GM19452 (cell line): ENCODE data around the gene KCTD20.
"Not testable (repeated sequence)": the region's sequence is repeated elsewhere in the genome, so short reads cannot be mapped to it uniquely, and the experiment has no call there.

Source experiments
- ATAC-seq: cut with Tn5 transposase; IDR thresholded peaks from one replicate; pipeline ENCODE4 v1.9.1; 2021; ENCODE audit not compliant: unreplicated experiment

The KCTD20 gene

DNA sequence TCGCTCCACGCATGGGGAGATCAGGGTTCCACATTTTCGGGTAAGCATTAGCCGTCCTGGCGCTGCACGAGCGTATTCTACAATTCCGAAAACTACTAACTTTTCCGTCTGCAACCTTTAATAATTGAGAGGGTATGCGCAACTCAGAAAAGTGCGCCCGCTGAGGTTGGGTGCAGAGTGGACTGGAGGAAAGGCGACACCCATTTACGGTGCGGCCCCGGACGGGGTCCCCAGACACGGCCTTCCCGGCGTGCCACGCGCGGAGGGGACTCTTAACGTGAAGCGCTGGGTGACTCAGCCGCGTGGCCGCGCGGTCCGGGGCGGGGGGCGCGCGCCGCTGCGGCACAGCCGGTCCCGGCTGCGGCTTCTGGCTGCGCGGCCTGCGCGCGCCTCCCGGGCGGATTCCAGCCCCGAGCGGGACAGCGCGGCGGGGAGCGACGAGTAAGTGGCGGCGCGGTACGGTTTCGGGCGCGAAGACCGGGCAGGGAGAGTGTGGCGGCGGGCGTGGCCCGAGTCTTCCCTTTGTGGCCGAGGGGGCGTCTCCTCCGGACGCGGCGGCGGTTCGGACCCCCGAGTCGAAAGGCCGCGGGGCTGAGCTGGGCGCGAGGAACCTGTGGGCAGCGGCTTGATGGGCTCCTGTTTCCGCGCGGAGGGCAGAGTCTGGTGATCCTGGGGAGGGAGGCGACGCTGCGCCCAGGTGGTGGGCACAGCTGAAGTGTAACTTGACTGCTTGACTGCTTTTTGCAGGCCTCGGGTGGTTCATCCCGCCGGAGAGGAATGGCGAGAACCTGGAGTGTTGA is at the start of gene KCTD20, which contains the start of gene PXT1:
TSS of gene KCTD20 (plus strand) at position 330 of the 800 bp plus-strand sequence. CDS start 27,098 bp downstream, outside the sequence.
TSS of gene PXT1 (minus strand) at position 184 of the 800 bp plus-strand sequence. CDS start 16,772 bp downstream, outside the sequence.
- ATAC-seq = peak; percentile 88

GRCh38 chr6:36399970-36400369 is 42.8 kb upstream of the KCTD20 start:
- ATAC-seq = no peak

DNA sequence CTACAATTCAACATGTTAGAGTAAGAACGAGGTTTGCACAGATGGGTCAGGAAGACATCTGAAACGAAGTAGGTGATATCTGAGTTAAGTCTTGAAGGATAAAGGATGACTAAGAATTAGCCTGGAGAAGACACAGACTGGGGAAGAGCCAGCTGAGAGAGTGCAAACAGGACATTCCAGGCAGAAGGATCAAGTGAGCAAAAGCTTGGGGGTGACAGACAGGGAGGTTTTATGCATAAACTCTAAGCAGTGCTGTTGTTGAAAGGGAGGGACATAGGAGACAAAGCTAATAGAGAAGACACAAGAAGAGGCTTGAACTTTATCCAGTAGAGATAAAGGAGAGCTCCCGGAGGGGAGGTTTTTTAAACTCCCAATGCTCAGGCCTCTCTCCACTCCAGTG is 40.3 kb upstream of the KCTD20 start:
- ATAC-seq = no peak

- ATAC-seq = no peak
Measured at GRCh38 chr6:36404164-36404563, 38.6 kb upstream of the KCTD20 start.

DNA sequence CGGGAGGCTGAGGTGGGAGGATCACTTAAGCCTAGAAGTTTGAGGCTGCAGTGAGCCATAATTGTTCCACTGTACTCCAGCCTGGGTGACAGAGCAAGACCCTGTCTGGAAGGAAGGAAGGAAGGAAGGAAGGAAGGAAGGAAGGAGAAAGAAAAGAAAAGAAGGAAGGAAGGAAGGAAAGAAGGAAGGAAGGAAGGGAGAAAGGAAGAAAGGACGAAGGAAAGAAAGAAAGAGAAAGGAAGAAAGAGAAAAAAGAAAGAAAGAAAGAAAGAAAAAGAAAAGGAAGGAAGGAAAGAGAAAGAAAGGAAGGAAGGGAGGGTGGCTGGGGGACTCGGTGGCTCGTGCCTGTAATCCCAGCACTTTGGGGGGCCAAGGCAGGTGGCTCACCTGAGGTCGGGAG is 33.1 kb upstream of the KCTD20 start:
- not testable (repeated sequence) for ATAC-seq

DNA sequence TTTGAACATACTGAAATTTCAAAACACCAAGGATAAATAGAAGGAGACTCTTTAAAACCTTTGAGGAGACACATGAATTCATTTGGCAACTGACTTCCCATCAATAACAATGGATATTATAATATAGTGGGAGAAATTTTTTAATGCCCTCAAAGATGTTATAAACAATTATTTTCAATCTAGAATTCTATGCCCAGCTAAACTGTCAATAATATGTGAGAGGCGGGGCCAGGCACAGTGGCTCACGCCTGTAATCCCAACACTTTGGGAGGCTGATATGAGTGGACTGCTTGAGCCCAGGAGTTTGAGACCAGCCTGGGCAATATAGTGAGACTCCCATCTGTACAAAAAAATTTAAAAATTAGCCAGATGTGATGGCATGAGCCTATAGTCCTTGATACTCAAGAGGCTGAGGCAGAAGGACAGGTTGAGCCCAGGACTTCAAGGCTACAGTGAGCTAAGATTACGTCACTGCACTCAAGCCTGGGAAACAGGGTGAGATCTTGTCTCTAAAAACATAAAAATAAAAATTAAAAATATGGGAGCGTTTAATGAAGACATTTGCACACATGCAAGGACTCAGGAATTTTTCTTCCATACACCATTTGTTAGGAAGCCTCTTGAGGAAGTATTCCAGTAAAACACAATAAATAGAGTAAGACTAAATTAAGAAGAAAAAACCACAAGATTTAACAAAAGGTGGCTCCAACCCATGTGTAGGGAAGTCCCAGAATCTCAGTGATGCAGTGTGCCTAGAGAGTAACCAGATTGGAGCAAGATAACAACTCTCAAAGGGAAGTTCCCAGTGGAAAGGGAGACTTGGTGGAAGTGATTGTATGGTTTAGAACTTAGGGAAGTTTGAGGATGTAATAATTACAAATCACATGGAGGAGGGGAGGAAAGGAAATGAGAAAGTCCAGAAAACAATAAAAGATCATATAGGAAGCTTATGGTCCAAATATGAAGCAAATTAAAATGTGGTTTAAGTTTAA is 29.0 kb upstream of the KCTD20 start:
- no peak for ATAC-seq

- no peak for ATAC-seq
Measured at GRCh38 chr6:36414481-36414880, 28.3 kb upstream of the KCTD20 start.

- no peak for ATAC-seq
Measured at GRCh38 chr6:36418558-36418957, 24.2 kb upstream of the KCTD20 start.

DNA sequence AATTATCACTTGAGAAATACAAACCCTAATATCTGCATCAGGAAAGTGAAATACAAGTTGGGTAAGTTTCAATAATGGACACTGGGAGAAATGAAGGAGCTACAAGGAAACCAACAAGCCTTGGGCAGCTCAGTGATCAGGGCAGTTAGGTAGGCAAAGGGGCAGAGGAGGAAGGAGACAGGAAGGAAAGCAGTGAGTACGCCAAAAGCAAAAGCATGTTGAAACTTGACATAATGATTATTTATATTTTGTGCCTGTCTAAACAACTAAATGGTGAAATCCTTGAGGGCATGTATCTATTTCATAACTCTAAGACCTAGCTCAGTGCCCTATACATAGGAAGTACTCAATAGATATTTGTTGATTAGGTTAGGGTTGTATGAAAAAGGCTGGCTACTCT is 23.5 kb upstream of the KCTD20 start:
- ATAC-seq = no peak

DNA sequence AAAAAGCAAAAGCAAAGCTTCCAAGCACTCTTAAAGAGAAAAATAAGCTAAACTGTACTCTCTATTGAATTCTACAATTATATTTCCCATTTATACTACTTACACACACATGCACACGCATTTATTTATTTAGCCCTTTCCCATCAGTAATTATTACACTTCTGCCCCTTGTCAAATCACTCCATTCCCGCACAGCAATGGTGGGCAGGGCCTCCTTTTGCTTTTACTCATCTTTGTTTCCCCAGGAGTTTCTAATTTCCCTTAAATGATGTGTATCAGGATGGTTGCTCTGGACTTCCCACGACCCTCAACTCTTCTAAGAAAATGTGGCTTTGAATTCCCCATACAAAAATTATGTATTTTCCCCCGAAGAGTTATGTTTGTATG is 20.1 kb upstream of the KCTD20 start:
- ATAC-seq = no peak

- peak; percentile 95 for ATAC-seq
Measured at GRCh38 chr6:36423101-36423824, 19.5 kb upstream of the KCTD20 start.

DNA sequence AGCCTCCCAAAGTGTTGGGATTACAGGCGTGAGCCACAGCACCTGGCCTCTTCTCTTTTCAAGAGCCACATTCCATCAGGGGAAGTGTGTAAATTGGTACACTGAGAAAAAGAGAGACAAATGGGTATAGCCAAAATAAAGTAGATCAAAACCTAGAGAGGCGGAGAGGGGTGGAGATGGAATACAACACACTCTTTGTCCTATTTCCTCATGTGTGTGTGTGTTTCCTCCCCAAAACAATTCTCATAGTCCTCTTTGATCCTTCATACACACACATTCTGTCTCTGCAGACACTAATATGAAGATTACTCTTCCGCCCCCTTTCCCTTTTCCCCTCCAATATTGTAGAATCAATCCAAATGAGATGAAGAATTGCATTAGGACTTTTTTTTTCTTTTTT is 16.2 kb upstream of the KCTD20 start:
- no peak for ATAC-seq

GRCh38 chr6:36428911-36429310 is 13.9 kb upstream of the KCTD20 start:
- ATAC-seq = no peak

DNA sequence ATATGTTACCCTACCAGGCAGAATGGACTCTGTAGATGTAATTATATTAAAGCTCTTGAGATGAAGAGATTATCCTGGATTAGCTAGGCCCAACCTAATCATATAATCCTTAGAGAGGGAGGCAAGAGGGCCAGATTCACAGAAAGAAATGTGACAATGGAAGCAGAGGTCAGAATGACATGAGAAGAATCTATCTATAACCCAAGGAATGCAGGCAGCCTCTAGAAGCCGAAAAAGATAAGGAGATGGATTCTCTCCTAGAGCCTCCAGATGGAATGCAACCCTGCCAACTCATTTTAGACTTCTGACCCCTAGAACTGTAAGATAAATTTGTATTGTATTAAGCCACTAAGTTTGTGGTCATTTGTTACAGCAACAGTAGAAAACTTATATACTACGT is 12.4 kb upstream of the KCTD20 start:
- ATAC-seq = no peak

GRCh38 chr6:36431197-36431596 is 11.6 kb upstream of the KCTD20 start:
- ATAC-seq = no peak

DNA sequence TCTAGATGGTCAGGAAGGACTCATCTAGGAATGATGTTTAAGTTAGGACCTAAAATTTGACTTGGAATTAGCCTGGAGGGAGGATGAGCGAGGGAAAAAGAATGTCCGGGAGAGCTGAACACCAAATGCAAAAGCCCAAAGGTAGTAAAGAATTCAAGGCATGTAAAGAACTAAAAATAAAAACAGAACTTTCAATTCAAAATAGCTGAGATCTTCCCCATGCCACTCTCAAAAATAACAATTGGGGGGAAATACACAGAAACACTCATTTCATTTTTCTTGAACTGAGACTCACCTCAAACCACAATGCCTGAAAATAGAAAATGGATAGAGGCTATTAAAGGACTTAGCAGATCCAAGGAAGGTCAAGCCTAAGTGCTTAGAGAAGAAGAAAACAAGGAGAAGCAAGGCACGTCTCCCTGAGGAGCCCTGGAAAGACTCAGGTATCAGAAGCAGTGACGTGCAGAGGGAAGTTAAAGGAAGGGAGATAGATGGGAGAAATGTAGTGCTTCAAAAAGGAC is 10.6 kb upstream of the KCTD20 start:
- ATAC-seq = no peak

GRCh38 chr6:36436466-36436865 is 6.3 kb upstream of the KCTD20 start:
- no peak for ATAC-seq

DNA sequence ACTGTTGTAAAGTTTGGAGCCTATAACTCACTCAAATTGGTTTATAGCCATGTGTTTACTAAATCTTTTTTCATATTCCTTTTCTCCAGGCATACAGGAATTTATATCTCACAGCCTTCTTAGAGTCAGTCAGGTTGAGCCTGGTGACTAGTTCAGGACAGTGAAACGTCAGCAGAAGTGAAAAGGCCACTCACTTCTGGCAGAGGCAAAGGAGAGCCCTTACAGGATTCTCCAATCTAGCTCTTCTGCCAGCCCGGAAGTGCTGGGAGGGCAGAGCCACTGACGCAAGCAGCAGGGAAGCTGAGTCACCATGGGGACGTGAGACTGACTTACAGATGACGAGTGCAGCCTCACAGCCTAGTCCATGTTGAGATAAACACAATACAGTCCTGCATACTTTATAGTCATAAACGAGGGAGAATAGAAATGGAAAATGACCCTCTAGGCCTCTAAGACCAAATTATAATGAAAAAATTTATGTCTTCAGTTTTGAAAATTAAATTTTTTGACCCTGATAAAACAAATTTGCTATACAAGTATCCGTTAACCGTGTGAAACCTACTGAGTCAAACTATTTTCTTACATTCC is 1.4 kb upstream of the KCTD20 start:
- peak; percentile 54 for ATAC-seq

GRCh38 chr6:36442103-36442670 is 613 bp upstream of the KCTD20 start:
- ATAC-seq = no peak
